G401 (cell line): ENCODE data around the gene SFTPA1. TPM values are rescaled to one million over a fixed set of nuclear protein-coding genes. Genes with fewer than 3 reads are reported as not detected.
"Not testable (repeated sequence)": the region's sequence is repeated elsewhere in the genome, so short reads cannot be mapped to it uniquely, and the experiment has no call there.

ENCODE experiments used
- DNase-seq: peaks from one replicate; pipeline ENCODE4 v3.0.0-alpha.2; 2015; ENCODE audit warnings: low spot score
- in situ Hi-C: cut with HindIII; loops from 2 replicates; pipeline ENCODE4 v1.10.0; 2016; ENCODE audit warnings: low sequenced_read_pairs, mixed read lengths
- total RNA-seq: library from RNA; depleted of rRNA; stranded (reverse); fragments of >200 nt; shearing (Covaris generic); gene quantifications from 2 replicates; pipeline ENCODE4 v1.2.3, GENCODE V29; 2014

The SFTPA1 gene
- total RNA-seq, 1 experiment from 2014 or later = not detected

DNA sequence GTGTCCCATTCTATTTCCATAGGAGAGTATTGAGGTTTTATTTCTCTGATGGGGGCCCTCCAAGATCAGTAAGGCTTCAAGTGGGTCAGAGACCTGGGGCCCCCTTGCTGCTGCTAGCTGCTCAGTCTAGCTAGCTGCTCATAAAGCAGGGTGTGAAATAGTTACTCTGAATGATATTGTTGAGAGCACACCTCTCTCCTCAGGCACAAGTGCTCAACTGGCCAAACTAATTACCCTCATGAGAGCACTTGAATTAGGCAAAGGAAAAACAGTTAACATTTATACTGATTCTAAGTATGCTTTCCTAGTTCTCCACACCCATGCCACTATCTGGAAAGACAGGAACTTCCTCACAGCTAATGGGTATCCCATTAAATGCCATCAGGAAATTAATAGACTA is 5.4 kb upstream of the SFTPA1 start:
- in situ Hi-C loops = no loop called here
- no peak for DNase-seq

DNA sequence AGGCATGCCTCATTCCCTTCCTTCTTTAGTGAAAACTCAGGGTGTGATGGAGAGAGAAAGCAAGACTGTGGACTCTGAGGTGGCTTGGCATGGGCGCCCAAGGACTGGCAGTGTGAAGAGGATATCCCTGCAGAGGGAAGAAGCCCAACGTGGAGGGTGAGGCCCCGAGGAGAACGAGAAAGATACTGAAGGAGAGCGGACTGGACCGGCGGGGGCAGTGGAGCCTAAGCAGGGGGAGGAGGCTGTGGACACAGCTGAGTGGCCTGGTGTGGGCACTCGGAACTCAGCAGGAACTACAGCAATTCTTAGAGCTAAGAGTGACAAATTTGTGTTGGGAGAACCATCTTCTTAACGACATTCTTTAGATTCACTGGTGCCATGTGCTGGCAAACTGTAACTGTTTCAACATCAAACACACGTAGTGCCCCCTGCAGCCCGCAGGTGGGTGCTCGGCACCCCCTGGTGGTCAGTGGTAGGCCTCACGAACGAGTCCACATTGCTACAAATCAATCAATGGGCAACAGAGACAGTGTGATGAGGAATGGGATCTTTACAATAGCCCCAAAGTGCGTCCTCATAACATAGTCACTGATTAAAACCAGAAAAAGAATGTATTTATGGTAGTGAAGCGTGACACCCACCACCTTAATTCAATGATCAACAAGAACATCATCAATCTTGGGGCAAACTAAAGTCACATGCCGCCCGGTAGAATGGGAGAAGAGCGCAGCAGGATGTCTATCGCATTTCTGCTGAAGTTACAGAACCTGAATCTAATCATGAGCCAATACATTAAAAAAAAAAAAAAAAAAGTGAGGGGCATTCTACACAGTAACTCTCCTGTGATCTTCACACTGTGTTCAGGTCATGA is 2.0 kb upstream of the SFTPA1 start:
- DNase-seq = no peak
- in situ Hi-C loops = no loop called here

DNA sequence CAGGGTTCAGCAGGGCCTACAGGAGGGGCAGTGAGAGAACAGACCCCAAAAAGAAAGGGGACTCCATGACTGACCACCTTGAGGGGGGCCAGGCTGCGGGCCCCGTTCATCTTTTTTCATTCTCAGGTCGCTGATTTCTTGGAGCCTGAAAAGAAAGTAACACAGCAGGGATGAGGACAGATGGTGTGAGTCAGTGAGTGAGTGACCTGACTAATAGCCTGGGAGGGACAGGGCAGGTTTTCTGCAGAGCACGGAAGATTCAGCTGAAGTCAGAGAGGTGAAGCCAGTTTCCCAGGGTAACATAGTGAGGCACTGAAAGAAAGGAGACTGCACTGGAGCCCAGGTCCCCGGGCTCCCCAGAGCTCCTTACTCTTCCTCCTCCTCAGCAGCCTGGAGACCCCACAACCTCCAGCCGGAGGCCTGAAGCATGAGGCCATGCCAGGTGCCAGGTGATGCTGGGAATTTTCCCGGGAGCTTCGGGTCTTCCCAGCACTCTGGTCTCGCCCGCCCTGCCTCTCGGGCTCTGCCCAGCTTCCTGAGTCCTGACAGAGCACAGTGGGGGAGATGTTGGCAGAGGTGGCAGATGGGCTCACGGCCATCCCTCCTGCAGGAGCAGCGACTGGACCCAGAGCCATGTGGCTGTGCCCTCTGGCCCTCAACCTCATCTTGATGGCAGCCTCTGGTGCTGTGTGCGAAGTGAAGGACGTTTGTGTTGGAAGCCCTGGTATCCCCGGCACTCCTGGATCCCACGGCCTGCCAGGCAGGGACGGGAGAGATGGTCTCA is 646 bp downstream of the SFTPA1 start:
- peak; percentile 82 for DNase-seq

GRCh38 chr10:79615577-79615976 is 4.8 kb downstream of the SFTPA1 start:
- no peak for DNase-seq
- in situ Hi-C loops = no loop called here

More for the DNA sequence above, 646 bp downstream of the SFTPA1 start:
- in situ Hi-C loops = not testable (repeated sequence)

- DNase-seq = no peak
- in situ Hi-C loops = no loop called here
Measured at GRCh38 chr10:79616164-79616563, 5.4 kb downstream of the SFTPA1 start.

DNA sequence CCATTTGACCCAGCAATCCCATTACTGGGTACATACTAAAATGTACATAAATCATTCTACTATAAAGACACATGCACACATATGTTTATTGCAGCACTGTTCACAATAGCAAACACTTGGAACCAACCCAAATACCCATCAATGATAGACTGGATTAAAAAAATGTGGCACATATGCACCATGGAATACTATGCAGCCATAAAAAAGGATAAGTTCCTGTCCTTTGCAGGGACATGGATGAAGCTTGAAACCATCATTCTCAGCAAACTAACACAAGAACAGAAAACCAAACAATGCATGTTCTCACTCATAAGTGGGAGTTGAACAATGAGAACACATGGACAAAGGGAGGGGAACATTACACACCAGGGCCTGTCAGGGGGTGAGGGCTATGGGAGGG is 12.9 kb downstream of the SFTPA1 start:
- DNase-seq, in situ Hi-C loops: not testable (repeated sequence)

- in situ Hi-C loops = no loop called here
- no peak for DNase-seq
Measured at GRCh38 chr10:79627075-79627474, 16.3 kb downstream of the SFTPA1 start.

DNA sequence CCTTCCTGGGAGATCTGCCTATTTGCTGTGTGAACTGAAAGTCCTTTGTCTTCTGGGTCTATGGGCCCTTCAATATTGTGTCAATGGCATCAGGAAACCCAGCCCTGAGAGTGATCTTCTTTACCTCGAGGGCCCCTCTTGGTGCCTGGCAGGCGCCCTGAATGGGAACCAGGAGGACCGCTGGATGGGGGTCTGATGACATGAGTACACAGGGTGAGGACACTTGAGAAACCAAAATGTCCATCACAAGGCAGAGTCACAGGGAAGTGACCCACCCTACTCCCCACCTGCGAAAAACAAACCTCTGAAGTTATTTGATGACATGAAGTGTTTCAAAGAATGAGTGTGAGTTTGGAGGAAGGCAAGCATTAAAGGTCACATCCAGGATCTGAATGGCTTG is 17.3 kb downstream of the SFTPA1 start:
- no peak for DNase-seq
- in situ Hi-C loops = no loop called here

DNA sequence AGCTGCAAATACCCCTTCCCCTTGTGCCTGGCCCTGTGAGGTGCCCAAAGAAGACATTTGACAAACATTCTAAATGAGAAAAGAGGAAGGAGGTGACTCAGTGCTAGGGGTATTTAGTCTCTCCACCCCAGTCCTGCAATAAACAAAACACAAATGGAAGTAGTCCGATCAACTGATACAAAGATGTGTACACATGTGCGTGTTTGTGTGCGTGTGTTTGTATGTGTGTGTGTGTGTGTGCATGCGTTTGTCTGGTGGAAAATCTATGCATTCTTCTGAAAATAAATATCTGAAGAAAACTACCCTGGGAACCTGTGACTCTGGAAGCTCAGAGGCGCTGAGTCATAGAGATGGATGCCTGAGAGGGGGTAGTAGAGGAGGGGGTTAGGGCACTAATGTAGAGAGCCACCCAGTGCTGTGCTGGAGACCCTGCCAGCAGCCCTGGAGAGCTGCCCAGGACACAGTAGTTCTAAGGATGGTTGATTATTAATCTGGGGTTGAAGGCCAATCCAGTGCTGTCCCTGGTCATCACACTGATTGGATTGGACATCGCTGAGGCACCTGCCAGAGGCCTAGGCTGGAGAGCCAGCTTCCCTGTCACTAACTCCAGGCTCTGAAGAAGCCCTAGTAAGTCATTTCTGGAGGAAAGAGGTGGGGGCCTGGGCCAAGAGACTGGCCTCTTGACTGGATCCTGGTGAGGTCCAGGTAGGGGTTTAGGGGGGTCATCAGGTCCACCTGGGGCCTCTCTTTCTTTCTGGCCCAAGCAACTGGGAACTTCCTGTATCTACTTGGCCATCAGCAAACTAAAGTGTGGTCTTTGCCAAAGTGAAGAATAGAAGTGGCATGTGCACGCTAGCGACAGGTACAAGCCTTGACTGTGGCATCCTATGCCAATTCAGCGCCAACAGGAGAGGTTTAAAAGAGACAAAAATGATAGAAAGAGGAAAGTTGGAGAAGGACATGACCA is 18.5 kb downstream of the SFTPA1 start:
- in situ Hi-C loops = no loop called here

GRCh38 chr10:79629955-79630327 is 19.2 kb downstream of the SFTPA1 start:
- no peak for DNase-seq
- in situ Hi-C loops = no loop called here

More for the DNA sequence above, 18.5 kb downstream of the SFTPA1 start:
- no peak for DNase-seq

- in situ Hi-C loops, DNase-seq: not testable (repeated sequence)
Measured at GRCh38 chr10:79636654-79637199, 26.0 kb downstream of the SFTPA1 start.

- in situ Hi-C loops = no loop called here
- DNase-seq = no peak
Measured at GRCh38 chr10:79638318-79638717, 27.6 kb downstream of the SFTPA1 start.

GRCh38 chr10:79652695-79653094 is 42.0 kb downstream of the SFTPA1 start:
- DNase-seq, in situ Hi-C loops: not testable (repeated sequence)

DNA sequence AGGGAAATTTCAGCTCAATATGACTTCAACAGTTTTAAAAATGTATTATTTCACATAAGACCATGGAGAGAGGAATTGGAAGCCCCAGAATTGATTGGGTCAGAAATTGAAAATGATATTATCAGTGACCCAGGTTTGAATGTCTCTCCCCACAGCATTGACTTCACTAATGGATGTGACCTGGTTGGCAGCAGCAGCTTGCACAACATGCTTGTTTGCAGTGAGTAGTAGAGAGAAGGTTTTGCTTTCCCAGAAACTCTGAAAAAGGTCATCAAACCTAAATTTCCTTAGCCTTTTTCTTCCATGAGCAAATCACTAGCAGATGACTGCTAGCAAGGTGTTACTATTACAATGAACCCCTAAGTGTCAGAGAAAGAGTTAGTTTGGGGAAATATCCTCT is 52.5 kb downstream of the SFTPA1 start:
- in situ Hi-C loops, DNase-seq: not testable (repeated sequence)

DNA sequence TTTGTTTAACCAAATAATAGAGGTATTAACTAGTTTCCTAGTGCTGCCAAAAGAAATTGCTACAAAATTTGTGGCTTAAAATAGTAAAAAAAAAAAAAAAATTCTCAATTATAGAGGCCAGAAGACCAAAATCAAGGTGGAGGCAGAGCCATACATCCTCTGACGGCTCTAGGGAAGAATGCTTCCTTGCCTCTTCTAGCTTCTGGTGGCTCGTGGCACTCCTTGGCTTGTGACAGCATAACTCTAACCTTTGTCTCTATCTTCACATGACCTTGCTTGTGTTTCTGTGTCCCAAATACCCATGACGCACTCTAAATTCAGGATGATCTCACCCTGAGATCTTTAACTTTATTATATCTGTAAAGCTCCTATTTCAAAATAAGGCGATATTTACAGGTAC is 53.9 kb downstream of the SFTPA1 start:
- in situ Hi-C loops, DNase-seq: not testable (repeated sequence)
